ENCODE results near the gene PPP1R3G. TPM values are rescaled to one million over a fixed set of nuclear protein-coding genes. Genes with fewer than 3 reads are reported as not detected.

The PPP1R3G gene
- total and polyA plus RNA-seq, 2 of the 13 experiments (the other 11 are each of a cell fraction or from before 2014, with no cell fraction given), result 1.2 to 1.3 TPM

- Histone ChIP-seq H3K4me2 (ENCODE audit: low read depth, low read length) (no peak overlapping the region), H3K4me1 (ENCODE audit: insufficient read depth, low read length) (no peaks in the 10 kb centered on the region), H3K9me3 (ENCODE audit: low read length) (peaks cover 16% of the 10 kb centered on the region), H4K20me1 (ENCODE audit: insufficient read depth, low read length) (no peaks in the 10 kb centered on the region), H3K27me3 (ENCODE audit: control insufficient read depth in 1 of 2, insufficient read depth in 2 of 2, low read length in 2 of 2) (no peaks in the 10 kb centered on the region), H3K79me2 (ENCODE audit: insufficient read depth, low read length) (no peaks in the 10 kb centered on the region), H3K36me3 (replicated peaks in 1 of 2; ENCODE audit: control insufficient read depth in 1 of 2, insufficient read depth in 2 of 2, low read length in 2 of 2) (no peaks in the 10 kb centered on the region), H3K27ac (ENCODE audit: extremely low read length, insufficient read depth, low read length) (no peak overlapping the region), H3K9ac (ENCODE audit: insufficient read depth, low read depth, low read length) (no peak overlapping the region), H2AFZ (ENCODE audit: low read length) (no peak overlapping the region), H3K4me3 (replicated peaks in 1 of 3; ENCODE audit: insufficient read depth in 1 of 3, low read depth in 2 of 3, low read length in 3 of 3) (no peak overlapping the region)
- no peak for ATAC-seq
- BruUV-seq (replicated peaks), result no TSS peak
- no peak for FAIRE-seq
- DNase-seq (ENCODE audit: low spot score), result no peak
- TF ChIP-seq, protein P1, sequence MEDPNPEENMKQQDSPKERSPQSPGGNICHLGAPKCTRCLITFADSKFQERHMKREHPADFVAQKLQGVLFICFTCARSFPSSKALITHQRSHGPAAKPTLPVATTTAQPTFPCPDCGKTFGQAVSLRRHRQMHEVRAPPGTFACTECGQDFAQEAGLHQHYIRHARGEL (CRISPR knock-in tag; IDR thresholded peaks at IDR 0.05), result no peak
- TF ChIP-seq SNAPC4 (CRISPR knock-in tag; IDR thresholded peaks at IDR 0.05) (no peak), TFDP2 (CRISPR knock-in tag; IDR thresholded peaks at IDR 0.05) (no peak), ZNF343 (CRISPR knock-in tag; IDR thresholded peaks at IDR 0.05) (no peak), CC2D1A (CRISPR knock-in tag; IDR thresholded peaks at IDR 0.05) (no peak), ZNF780A (CRISPR knock-in tag; IDR thresholded peaks at IDR 0.05) (no peak)
- ChIA-PET CTCF (ENCODE audit: low intra/inter-chr PET ratio, low total read pairs) (no interaction called here), POLR2A (no interaction called here)
- intact Hi-C loops (cut with micrococcal nuclease; ENCODE audit: unreplicated experiment), result no loop called here
- WGBS (ENCODE audit: low lambda C conversion rate), result 94% methylated on average over 9 of the region's 9 CpGs
- in situ Hi-C loops (cut with HindIII; ENCODE audit: extremely low pct_ligation_motif_present, low pct_unique_long_range_greater_than_20kb), result no loop called here
Measured at GRCh38 chr6:5046430-5046829, 38.7 kb upstream of the PPP1R3G start.
